Testis (tissue), 2 donors: ENCODE measurements around the gene TRIO.

ENCODE experiments used
- CTCF ChIP-seq, 3 experiments: fragments of 450-650 bp in 2 of 3; fragments of 200-600 bp in 1 of 3; sonication (generic) in 1 of 3; IDR thresholded peaks; one replicate each; pipeline ENCODE4 v1.5.1; 2016 to 2019; ENCODE audit warnings: antibody characterized with exemption in 3 of 3, mild to moderate bottlenecking in 2 of 3, moderate library complexity in 1 of 3
- POLR2A ChIP-seq: fragments of 450-650 bp; IDR thresholded peaks from one replicate; pipeline ENCODE4 v1.6.1; 2017; ENCODE audit warnings: antibody characterized with exemption, mild to moderate bottlenecking, moderate library complexity

DNA sequence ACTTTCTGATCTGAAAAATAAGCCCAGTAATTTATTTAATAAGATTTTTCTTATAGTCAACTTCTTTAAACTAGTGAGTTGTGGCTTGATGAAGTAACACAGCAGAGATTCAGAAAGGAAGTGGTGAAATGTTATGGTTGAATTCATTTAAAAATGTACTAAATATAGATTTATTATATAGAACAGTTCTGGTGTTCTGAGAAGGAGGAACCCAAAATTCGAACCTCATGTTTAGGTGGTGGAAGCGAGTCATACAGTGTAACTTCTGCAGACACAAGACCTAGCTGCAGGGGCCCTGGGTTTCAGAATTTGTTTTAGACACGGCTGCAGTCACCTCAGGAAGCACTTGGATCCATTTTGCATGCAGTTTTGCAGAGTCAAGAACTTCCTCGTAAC lies 188.2 kb downstream of the TRIO start:
- TF ChIP-seq CTCF (IDR thresholded peaks at IDR 0.05) = no peak
- no peak for TF ChIP-seq POLR2A
